Naive thymus-derived CD4-positive, alpha-beta T cell (primary cell): ENCODE results near the gene CDH5. TPM values are rescaled to one million over a fixed set of nuclear protein-coding genes. Genes with fewer than 3 reads are reported as not detected.
A peak's percentile ranks its signal among the peaks of the same experiment; 100 is the strongest.

Experiments
- ATAC-seq: fragments of 150-1000 bp; cut with Tn5 transposase; 2 replicates; pipeline ENCODE4 v1.10.0; 2021; ENCODE audit warnings: mild to moderate bottlenecking, moderate library complexity
- CTCF ChIA-PET: fragments of 350-600 bp; sonication (Branson Sonifier 250); formaldehyde crosslinking; loops from one replicate; lab custom pipeline; 2021; ENCODE audit warnings: antibody characterized with exemption; lab: Charles Lee
- POLR2A ChIA-PET: fragments of 350-600 bp; sonication (Branson Sonifier 250); formaldehyde crosslinking; loops from one replicate; lab custom pipeline; 2021; ENCODE audit warnings: antibody characterized with exemption, inconsistent platforms; lab: Charles Lee
- DNase-seq, 9 donors: peaks; one replicate each; pipeline versions ENCODE4 v3.0.0 to v3.0.0-alpha.2; 2020 to 2022; ENCODE audit warnings: mixed read lengths in 1 of 9
- H3K27ac ChIP-seq: one replicate; pipeline ENCODE4 v1.7.0; 2013; ENCODE audit warnings: mild to moderate bottlenecking, low read depth, low read length, moderate library complexity
- H3K27me3 ChIP-seq, 2 donors: one replicate each; pipeline ENCODE4 v1.7.0; 2013; ENCODE audit warnings: low read length in 2 of 2, mild to moderate bottlenecking in 2 of 2, moderate library complexity in 2 of 2; ENCODE audit not compliant: control insufficient read depth in 2 of 2, insufficient read depth in 2 of 2
- H3K36me3 ChIP-seq, 3 experiments: 1 replicate in 2 of 3; 2 replicates in 1 of 3; pipeline ENCODE4 v1.7.0; 2013; ENCODE audit warnings: low read length in 3 of 3, mild to moderate bottlenecking in 3 of 3, moderate library complexity in 1 of 3; ENCODE audit not compliant: insufficient read depth in 3 of 3, control insufficient read depth in 2 of 3
- H3K4me1 ChIP-seq, 2 donors: one replicate each; pipeline ENCODE4 v1.7.0; 2013; ENCODE audit warnings: low read length in 2 of 2, mild to moderate bottlenecking in 2 of 2, moderate library complexity in 1 of 2; ENCODE audit not compliant: control insufficient read depth in 2 of 2, insufficient read depth in 2 of 2
- H3K4me3 ChIP-seq: 2 replicates; pipeline ENCODE4 v1.7.0; 2013; ENCODE audit warnings: mild to moderate bottlenecking, low read length
- H3K9me3 ChIP-seq, 3 experiments: 1 replicate in 2 of 3; 2 replicates in 1 of 3; pipeline ENCODE4 v1.7.0; 2013; ENCODE audit warnings: low read length in 3 of 3; ENCODE audit not compliant: control insufficient read depth in 2 of 3
- H3K27ac Mint-ChIP-seq, 9 donors: one replicate each; pipeline ENCODE4 v1.8.0; 2020 to 2022; ENCODE audit warnings: mixed read lengths in 9 of 9, mild to moderate bottlenecking in 8 of 9, moderate library complexity in 5 of 9, inconsistent platforms in 2 of 9
- H3K27me3 Mint-ChIP-seq, 5 donors: one replicate each; pipeline ENCODE4 v1.8.0; 2021 to 2022; ENCODE audit warnings: mixed read lengths in 5 of 5, mild to moderate bottlenecking in 1 of 5
- H3K36me3 Mint-ChIP-seq, 5 donors: one replicate each; pipeline ENCODE4 v1.8.0; 2020 to 2022; ENCODE audit warnings: mixed read lengths in 5 of 5, mild to moderate bottlenecking in 3 of 5, inconsistent platforms in 1 of 5
- H3K4me1 Mint-ChIP-seq, 7 donors: one replicate each; pipeline ENCODE4 v1.8.0; 2020 to 2022; ENCODE audit warnings: mixed read lengths in 7 of 7, mild to moderate bottlenecking in 3 of 7, inconsistent platforms in 1 of 7
- H3K4me3 Mint-ChIP-seq, 10 donors: one replicate each; pipeline ENCODE4 v1.8.0; 2020 to 2022; ENCODE audit warnings: mild to moderate bottlenecking in 10 of 10, mixed read lengths in 10 of 10, moderate library complexity in 6 of 10, inconsistent platforms in 2 of 10
- H3K9me3 Mint-ChIP-seq, 11 donors: one replicate each; pipeline ENCODE4 v1.8.0; 2020 to 2022; ENCODE audit warnings: mixed read lengths in 11 of 11, mild to moderate bottlenecking in 4 of 11, inconsistent platforms in 1 of 11, moderate library complexity in 1 of 11
- intact Hi-C, 2 donors: fragments of 100-400 bp; cut with micrococcal nuclease; formaldehyde crosslinking; loops; one replicate each; pipeline ENCODE4 v1.15.1; 2023
- polyA plus RNA-seq, 2 donors: library from polyadenylated mRNA; unstranded; fragments of 300-500 nt; fragmentation: Illumina TruSeq; gene quantifications; one replicate each; pipeline ENCODE4 v1.2.3, GENCODE V29; 2021
- total RNA-seq, 6 experiments: library from RNA in 5 of 6; stranded (reverse) in 5 of 6; gene quantifications; 1 replicate in 5 of 6; 2 replicates in 1 of 6; pipeline ENCODE4 v1.2.3 and lab custom pipeline; 2021 to 2026

The CDH5 gene
- total and polyA plus RNA-seq, 7 experiments from 2014 or later = not detected

DNA sequence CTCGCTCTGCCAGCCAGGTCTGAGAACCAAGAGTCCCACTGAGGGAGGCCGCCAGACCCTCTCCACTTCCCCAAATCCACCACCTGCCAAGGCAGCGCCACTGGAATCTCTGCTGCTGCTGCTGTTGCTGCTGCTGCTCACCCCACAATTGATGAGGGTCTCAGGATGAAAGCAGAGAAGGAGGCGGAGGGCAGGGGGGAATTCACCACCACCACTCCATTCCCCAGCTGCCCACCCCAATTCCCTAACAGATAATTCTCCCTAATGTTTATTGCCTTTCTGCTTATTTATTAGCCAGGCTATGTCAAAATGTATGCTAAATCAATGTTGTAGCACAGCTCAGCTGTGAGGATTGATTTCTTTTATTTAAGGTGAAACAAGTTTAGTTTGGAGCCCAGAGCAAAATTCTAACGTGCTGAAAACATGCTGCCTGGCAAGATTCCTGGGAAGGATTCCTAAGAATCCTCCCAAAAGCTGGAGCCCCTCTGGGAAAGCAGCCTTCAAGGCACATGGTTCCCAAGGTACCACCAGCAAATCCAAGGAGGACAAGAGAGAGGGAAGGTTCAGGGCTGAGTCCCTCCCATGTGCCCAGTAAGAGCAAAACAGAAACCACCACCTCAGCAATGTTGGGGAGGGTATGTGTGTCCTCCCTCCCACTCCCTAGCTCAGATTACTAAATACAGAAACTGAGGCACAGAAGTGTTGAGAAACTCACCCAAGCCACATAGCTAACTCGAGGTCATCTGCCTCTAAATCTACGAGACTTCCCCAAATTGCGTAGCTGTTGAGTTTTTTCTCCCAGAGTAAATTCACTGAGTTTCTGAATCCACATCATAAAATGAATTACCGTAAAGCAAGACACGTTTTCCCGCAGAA lies 12.2 kb upstream of the CDH5 start:
- H3K4me3 Mint-ChIP-seq = no peak overlapping the region
- H3K4me1 Mint-ChIP-seq = peaks cover 0 to 4% (median 0%) of the 10 kb centered on the region in 7 donors
- DNase-seq = no peak
- Histone ChIP-seq H3K4me1 (no peaks in the 10 kb centered on the region), H3K9me3 (no peaks in the 10 kb centered on the region), H3K4me3 (no peak overlapping the region), H3K36me3 (no peaks in the 10 kb centered on the region), H3K27ac (no peak overlapping the region), H3K27me3 (no peaks in the 10 kb centered on the region)
- peaks cover 23 to 54% (median 45%) of the 10 kb centered on the region in 5 donors for H3K27me3 Mint-ChIP-seq
- H3K9me3 Mint-ChIP-seq = peaks cover 0 to 6% (median 0%) of the 10 kb centered on the region in 11 donors
- ChIA-PET CTCF (interaction anchor here (0.5 to 2.1 kb wide), 3 partner anchors 9 to 952 kb away, joined by 3 to 10 read pairs (median 3); no protein-coding TSS in a partner anchor), POLR2A (no interaction called here)
- H3K36me3 Mint-ChIP-seq = no peaks in the 10 kb centered on the region
- no peak for ATAC-seq
- intact Hi-C loops = no loop called here
- no peak overlapping the region for H3K27ac Mint-ChIP-seq

DNA sequence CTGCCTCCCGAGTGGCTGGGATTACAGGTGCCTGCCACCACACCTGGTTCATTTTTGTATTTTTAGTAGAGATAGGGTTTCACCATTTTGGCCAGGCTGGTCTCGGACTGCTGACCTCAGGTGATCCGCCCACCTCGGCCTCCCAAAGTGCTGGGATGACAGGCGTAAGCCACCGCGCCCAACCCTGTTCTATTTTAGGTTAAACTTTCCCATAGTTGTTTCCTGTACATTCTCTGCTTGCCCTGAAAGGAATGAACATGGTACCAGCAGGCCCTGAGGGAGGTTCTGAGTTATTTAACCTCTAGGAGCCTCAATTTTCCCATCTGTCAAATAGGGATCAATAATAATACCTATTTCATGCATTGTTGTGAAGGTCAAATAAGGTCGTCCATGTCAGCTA lies 11.0 kb upstream of the CDH5 start:
- peaks cover 25 to 45% (median 38%) of the 10 kb centered on the region in 5 donors for H3K27me3 Mint-ChIP-seq
- H3K36me3 Mint-ChIP-seq = no peaks in the 10 kb centered on the region
- no peaks in the 10 kb centered on the region for H3K9me3 ChIP-seq
- DNase-seq (no peak), ATAC-seq (no peak)
- H3K27me3 ChIP-seq = no peaks in the 10 kb centered on the region
- H3K4me1 ChIP-seq = no peaks in the 10 kb centered on the region
- H3K4me3 Mint-ChIP-seq = no peak overlapping the region
- H3K4me1 Mint-ChIP-seq = peaks cover 0 to 4% (median 0%) of the 10 kb centered on the region in 7 donors
- H3K9me3 Mint-ChIP-seq = peaks cover 0 to 6% (median 0%) of the 10 kb centered on the region in 11 donors
- intact Hi-C loops = no loop called here
- ChIA-PET CTCF (interaction anchor here (2.1 kb wide), 1 partner anchor 10 kb away, joined by 10 read pairs; no protein-coding TSS in a partner anchor), POLR2A (no interaction called here)
- H3K36me3 ChIP-seq = no peaks in the 10 kb centered on the region
- no peak overlapping the region for H3K27ac ChIP-seq
- H3K27ac Mint-ChIP-seq = no peak overlapping the region
- no peak overlapping the region for H3K4me3 ChIP-seq

DNA sequence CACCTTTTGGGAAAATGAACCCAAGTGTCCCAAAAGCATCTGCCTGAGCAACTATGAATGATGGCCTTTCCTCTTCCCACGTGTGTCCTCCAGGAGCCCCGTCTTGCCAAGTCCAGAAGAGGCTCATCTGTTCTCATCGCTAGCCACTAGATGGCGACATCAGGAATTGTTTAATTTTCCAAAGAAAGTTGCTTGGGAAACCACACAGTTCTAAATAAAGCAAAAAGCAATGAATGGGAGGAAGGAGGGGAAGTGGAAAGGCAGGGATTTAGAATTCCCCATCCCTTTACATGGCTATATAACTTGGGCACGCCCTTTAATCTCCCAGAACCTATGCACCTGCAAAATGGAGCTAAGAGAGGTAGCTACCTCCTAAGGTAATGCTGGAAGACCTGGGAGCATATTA lies 9.0 kb upstream of the CDH5 start:
- H3K27me3 ChIP-seq = no peaks in the 10 kb centered on the region
- H3K36me3 ChIP-seq = no peaks in the 10 kb centered on the region
- Mint-ChIP-seq H3K9me3 (peaks cover 0 to under 1% (median 0%) of the 10 kb centered on the region in 11 donors), H3K27ac (no peak overlapping the region), H3K27me3 (peaks cover 35 to 51% (median 44%) of the 10 kb centered on the region in 5 donors), H3K36me3 (no peaks in the 10 kb centered on the region), H3K4me1 (peaks cover 0 to 10% (median 4%) of the 10 kb centered on the region in 7 donors), H3K4me3 (no peak overlapping the region)
- no peaks in the 10 kb centered on the region for H3K9me3 ChIP-seq
- ATAC-seq (no peak), DNase-seq (peak in 3 of 9 donors; percentile 9 to 16 (median 11))
- ChIA-PET POLR2A (no interaction called here), CTCF (interaction anchor here (2.0 to 2.6 kb wide), 2 partner anchors 11 to 13 kb away, joined by 11 read pairs; no protein-coding TSS in a partner anchor)
- no peak overlapping the region for H3K4me3 ChIP-seq
- intact Hi-C loops = loop anchor here in 1 of 2 donors (2.0 kb wide), 1 partner anchor 509 kb away; no protein-coding TSS in a partner anchor
- no peak overlapping the region for H3K27ac ChIP-seq
- no peaks in the 10 kb centered on the region for H3K4me1 ChIP-seq

DNA sequence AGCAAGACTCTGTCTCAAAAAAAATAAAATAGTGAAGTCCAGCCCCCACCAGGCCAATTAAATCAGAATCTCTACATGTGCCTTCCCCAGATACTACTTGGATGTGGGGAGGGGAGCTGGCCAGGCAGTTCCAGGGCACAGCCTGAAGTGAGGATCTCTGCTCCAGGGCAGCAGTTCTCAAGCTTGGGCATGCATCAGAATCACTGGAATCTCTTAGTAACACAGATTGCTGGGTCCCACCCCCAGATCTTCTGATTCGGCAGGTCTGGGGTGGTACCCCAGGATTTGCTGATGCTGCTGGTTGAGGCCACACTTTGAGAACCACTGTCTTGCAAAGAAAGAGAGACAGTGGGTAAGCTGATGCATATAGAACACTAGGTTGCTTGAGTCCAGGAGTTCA lies 8.3 kb upstream of the CDH5 start:
- ChIA-PET POLR2A (no interaction called here), CTCF (interaction anchor here (2.0 to 2.6 kb wide), 2 partner anchors 10 to 14 kb away, joined by 11 read pairs; no protein-coding TSS in a partner anchor)
- Mint-ChIP-seq H3K27me3 (peaks cover 37 to 53% (median 49%) of the 10 kb centered on the region in 5 donors), H3K4me1 (peaks cover 0 to 10% (median 4%) of the 10 kb centered on the region in 7 donors), H3K9me3 (no peaks in the 10 kb centered on the region), H3K27ac (no peak overlapping the region), H3K4me3 (no peak overlapping the region), H3K36me3 (peaks cover 0 to 3% (median 0%) of the 10 kb centered on the region in 5 donors)
- intact Hi-C loops = no loop called here
- DNase-seq = no peak
- ATAC-seq = no peak
- H3K4me1 ChIP-seq = no peaks in the 10 kb centered on the region
- H3K36me3 ChIP-seq = no peaks in the 10 kb centered on the region
- H3K4me3 ChIP-seq = no peak overlapping the region
- no peaks in the 10 kb centered on the region for H3K27me3 ChIP-seq
- H3K27ac ChIP-seq = no peak overlapping the region
- no peaks in the 10 kb centered on the region for H3K9me3 ChIP-seq

DNA sequence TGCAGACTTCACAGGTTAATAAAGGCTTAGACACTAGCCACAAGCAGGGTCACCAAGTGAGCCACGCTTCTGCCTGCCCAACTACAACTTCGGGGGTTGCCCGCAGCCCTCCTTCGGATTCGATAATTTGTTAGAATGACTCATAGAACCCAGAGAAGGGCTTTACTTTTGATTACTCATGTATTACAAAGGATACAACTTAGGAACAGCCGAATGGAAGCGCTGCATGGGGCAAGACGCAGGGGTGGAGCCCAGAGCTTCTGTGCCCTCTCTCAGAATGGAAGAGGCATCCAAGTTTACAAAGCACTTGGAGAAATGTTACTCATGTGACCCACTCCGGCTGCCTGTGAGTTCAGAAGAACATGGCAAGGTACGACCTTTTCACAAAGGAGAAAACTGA lies 7.5 kb upstream of the CDH5 start:
- no peak overlapping the region for H3K27ac ChIP-seq
- no peak overlapping the region for H3K4me3 ChIP-seq
- DNase-seq (no peak), ATAC-seq (no peak)
- CTCF ChIA-PET = interaction anchor here (0.6 to 2.6 kb wide), 3 partner anchors 9 to 398 kb away, joined by 3 to 11 read pairs (median 4); no protein-coding TSS in a partner anchor
- H3K9me3 ChIP-seq = no peaks in the 10 kb centered on the region
- H3K4me1 ChIP-seq = no peaks in the 10 kb centered on the region
- POLR2A ChIA-PET = no interaction called here
- peaks cover 0 to 3% (median 0%) of the 10 kb centered on the region in 5 donors for H3K36me3 Mint-ChIP-seq
- peaks cover 0 to 10% (median 4%) of the 10 kb centered on the region in 7 donors for H3K4me1 Mint-ChIP-seq
- no peaks in the 10 kb centered on the region for H3K27me3 ChIP-seq
- no peaks in the 10 kb centered on the region for H3K36me3 ChIP-seq
- H3K4me3 Mint-ChIP-seq = no peak overlapping the region
- intact Hi-C loops = no loop called here
- no peaks in the 10 kb centered on the region for H3K9me3 Mint-ChIP-seq
- no peak overlapping the region for H3K27ac Mint-ChIP-seq
- peaks cover 38 to 57% (median 46%) of the 10 kb centered on the region in 5 donors for H3K27me3 Mint-ChIP-seq

- Mint-ChIP-seq H3K27ac (no peak overlapping the region), H3K9me3 (no peaks in the 10 kb centered on the region), H3K4me3 (no peak overlapping the region), H3K36me3 (peaks cover 0 to 3% (median 0%) of the 10 kb centered on the region in 5 donors), H3K27me3 (peaks cover 41 to 57% (median 49%) of the 10 kb centered on the region in 5 donors), H3K4me1 (peaks cover 0 to 17% (median 4%) of the 10 kb centered on the region in 7 donors)
- H3K27ac ChIP-seq = no peak overlapping the region
- no peaks in the 10 kb centered on the region for H3K36me3 ChIP-seq
- H3K9me3 ChIP-seq = no peaks in the 10 kb centered on the region
- CTCF ChIA-PET = interaction anchor here (0.7 kb wide), 1 partner anchor 14 kb away, joined by 4 read pairs; no protein-coding TSS in a partner anchor
- POLR2A ChIA-PET = no interaction called here
- intact Hi-C loops = no loop called here
- H3K27me3 ChIP-seq = no peaks in the 10 kb centered on the region
- no peak for DNase-seq
- H3K4me3 ChIP-seq = no peak overlapping the region
- no peak for ATAC-seq
- no peaks in the 10 kb centered on the region for H3K4me1 ChIP-seq
These were observed 6.5 kb upstream of the CDH5 start for GRCh38 chr16:66359811-66360608.
